GOT3 (cell line): Measurements from ENCODE around the gene RPS5.
"Not testable (repeated sequence)": the region's sequence is repeated elsewhere in the genome, so short reads cannot be mapped to it uniquely, and the experiment has no call there.

Source experiments
- DNase-seq: peaks from one replicate; lab custom pipeline; 2025; ENCODE audit warnings: mixed read lengths; lab: John Stamatoyannopoulos, UW

RPS5 gene

DNA sequence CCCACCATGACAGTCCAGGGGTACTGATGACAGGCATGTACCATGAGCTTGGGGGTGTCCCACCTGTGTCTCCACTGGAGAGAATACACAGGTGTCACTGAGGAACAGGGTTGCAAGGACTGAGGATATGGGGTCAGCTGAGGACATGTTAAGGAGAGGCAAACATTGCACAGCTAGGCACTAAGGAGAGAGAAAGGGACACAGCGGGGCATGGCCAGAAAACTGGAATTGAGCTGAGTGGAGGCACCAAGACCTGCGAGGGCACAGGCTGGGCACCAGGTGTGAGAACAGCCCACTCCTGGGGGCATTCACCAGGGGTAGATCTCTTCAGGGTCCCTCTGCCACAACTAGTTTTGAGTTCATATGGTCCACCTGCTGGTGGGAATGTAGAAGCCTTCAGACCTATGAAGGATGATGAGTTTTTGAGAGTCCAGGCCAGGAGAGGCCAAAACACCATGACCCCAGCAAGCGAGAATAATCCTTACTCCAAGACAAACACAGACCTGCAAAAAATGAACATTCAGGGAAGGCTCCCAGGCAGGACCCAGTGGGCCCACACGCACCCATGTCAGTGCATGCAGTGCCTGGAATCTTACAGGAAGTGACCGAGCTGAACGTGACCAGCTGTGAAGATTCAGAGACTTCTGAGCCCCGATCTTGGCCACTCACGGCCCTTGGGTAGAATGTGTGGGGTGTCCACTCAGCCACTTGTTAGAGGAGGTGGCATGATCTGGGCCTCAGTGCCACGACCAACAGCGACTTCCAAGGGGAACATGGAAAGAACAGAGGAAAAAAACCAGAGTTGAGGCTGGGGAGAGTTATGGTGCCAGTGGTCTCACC lies 20.0 kb downstream of the RPS5 start:
- no peak for DNase-seq

DNA sequence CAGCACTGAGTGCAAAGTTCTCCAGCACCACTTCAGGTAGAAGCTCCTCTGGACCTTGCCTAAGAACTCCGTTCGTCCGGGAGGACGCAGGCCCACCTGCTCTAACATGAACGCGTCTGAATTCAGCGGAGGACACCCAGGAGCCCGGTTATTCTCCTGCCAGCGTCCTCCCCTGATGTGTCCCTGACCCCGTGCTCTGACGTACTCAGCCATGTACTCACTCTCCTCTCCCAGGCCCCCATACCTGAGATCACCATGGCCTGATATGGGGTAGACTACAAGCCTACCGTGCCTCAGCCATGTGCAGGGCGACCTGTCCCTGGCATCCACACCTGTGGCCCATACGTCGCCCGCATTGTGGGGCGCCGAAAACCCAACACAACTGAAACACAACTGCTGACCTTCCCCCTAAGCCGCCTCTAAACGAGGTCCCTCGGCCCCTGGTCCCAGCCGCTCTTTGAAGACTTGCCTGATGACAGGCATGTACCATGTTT lies 20.6 kb downstream of the RPS5 start:
- no peak for DNase-seq

DNA sequence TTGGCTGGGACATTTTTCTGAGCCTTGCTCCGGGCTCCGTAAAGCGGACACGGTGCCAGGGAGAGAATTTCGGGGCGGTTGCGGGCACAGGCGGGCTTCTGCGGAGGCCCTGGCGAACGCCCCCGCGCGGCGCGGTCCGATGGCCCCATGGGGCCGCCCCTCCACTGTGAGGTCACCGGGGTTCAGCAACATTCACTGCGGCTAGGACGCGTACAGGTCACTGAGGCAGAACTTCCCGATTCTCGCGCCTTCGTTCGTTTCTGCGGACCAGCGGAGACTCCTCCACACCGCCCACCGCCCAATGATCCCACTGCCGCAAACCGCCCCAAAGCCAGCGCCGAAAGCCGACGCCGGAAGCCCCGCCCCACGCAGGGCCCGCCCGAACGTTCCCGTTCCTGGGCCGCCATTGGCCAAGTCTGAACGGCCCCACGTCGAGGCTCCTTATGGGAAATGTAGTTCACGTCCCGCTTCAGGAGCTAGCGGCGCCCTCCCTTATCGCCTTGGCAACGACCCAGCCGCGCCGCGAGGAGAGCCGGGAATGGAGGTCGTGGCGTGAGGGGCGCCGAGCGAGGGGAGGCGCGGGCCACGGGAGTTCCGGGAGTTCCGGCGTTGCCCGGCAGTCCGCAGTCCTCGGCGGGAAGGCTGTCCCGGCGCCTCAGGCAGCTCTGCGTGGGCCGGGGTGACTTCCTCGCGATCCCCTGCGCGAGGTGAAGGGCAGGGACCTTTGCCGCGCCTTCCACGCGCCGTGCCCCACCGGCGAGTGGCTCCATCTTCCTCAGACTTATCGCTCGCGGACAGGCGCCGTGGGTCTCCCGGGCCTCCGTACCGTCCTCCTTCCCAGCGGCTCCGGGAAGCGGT lies 21.3 kb downstream of the RPS5 start, which contains the start of gene ZNF584:
Gene ZNF584 (plus strand): TSS at position 498 of the 858 bp plus-strand sequence. CDS start 499 bp downstream, outside the sequence.
- DNase-seq: peak; percentile 67

DNA sequence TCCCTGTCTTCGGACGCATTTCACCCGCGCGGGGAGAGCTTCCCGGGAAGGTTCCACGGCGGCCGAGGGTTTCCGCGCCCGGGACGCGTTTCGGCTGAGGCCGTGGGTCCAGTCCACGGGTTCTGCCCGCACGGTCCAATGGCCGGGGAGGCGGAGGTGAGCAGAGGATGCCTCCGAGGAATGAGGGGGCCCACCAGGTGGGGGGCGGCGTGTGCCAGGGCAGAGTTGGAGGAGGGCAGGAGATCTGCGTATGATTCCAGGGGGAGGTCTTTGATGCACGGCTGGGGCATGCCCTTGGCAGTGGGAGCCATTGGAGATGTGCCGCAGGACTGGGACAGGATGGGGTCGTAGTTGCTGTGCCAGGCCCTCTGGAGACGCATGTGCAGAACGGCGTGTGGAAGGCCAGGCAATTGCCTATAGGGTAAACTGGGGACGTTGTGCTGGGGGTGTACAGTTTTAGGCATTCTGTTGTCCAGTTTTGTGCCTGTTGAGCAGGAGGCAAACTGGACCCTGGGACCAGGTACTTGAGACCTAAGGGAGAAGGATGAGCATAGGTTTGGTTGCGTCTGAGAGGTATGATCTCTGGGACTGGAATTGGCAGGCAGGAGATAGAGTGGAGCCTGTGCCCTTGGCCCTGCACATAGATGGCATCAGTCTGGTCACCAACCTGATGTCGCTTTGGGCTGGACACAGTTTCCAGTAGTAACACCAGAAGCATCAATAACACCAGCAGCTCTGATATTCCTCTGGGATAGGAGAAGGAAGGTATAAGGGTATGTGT lies 22.1 kb downstream of the RPS5 start:
- no peak for DNase-seq

DNA sequence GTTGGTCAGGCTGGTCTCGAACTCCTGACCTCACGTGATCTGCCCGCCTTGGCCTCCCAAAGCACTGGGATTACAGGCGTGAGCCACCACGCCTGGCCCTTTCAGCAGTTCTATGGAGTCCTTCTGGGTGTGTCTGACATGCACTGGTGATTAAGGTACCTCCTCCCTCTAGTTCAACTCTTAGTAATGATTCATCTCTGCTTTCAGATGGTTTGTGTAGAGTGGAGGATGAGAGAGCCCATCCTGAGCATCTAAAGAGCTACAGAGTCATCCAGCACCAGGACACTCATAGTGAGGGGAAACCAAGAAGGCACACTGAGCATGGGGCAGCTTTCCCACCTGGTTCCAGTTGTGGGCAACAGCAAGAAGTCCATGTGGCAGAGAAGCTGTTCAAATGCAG lies 29.5 kb downstream of the RPS5 start:
- DNase-seq: no peak

DNA sequence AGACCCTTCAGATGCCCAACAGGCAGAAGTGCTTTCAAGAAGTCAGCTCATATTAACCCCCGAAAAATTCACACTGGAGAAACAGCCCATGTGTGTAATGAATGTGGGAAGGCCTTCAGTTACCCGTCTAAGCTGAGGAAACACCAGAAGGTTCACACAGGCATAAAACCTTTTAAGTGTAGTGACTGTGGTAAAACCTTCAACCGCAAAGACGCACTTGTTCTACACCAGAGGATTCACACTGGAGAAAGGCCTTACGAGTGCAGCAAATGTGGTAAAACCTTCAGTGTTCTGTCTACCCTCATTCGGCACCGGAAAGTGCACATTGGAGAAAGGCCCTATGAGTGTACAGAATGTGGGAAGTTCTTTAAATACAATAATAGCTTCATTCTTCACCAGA lies 30.0 kb downstream of the RPS5 start:
- DNase-seq: no peak

DNA sequence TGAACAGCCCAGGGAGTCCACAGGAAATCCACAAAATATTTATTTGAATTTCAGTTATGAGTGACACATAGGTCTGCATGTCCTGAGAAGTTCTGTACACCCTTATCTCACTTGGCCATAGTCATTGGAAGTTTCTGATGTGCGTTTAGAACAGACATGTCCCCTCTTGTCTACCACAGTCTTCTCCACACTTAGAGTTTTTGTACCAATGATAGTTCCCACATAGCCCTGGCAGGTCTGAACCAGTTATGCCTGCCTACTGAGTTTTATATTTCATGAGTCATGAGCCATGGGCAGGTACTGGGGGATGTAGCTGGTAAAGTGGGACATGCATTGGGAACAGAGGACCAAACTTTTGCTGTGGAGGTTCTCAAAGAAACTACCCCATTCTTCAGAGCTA lies 41.5 kb downstream of the RPS5 start:
- no peak for DNase-seq

DNA sequence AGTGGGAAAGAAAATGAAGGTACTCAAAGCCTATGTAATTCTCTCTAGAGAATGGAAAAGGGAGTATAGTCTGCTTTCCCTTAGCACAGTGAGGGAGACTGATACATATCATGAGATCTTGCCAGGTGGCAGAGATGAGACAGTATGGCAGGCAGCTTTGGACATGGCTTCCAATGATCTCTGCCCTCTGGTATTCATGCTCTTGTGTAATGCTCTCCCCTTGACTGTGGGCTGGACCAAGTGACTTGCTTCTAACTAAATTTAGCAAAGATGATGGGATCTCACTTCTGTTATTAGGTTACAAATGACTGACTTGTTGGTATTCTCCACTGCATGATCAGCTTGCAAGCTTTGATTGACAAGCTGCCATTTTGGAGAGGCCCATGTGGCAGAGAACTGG lies 42.7 kb downstream of the RPS5 start:
- no peak for DNase-seq

DNA sequence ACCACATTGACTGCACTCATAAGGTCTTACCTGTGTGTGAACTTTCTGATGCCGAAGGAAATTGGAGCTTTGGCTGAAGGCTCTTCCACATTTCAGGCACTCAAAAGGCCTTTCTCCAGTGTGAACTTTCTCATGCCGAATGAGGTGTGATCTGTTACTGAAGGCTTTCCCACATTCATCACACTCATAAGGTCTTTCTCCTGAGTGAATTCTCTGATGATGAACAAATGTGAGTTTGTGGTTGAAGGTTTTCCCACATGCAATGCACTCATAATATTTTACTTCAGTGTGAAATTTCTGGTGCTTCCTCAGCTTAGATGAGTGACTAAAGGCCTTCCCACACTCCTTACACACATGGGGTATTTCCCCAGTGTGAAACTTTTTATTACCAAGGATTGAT lies 47.1 kb downstream of the RPS5 start:
- no peak for DNase-seq

DNA sequence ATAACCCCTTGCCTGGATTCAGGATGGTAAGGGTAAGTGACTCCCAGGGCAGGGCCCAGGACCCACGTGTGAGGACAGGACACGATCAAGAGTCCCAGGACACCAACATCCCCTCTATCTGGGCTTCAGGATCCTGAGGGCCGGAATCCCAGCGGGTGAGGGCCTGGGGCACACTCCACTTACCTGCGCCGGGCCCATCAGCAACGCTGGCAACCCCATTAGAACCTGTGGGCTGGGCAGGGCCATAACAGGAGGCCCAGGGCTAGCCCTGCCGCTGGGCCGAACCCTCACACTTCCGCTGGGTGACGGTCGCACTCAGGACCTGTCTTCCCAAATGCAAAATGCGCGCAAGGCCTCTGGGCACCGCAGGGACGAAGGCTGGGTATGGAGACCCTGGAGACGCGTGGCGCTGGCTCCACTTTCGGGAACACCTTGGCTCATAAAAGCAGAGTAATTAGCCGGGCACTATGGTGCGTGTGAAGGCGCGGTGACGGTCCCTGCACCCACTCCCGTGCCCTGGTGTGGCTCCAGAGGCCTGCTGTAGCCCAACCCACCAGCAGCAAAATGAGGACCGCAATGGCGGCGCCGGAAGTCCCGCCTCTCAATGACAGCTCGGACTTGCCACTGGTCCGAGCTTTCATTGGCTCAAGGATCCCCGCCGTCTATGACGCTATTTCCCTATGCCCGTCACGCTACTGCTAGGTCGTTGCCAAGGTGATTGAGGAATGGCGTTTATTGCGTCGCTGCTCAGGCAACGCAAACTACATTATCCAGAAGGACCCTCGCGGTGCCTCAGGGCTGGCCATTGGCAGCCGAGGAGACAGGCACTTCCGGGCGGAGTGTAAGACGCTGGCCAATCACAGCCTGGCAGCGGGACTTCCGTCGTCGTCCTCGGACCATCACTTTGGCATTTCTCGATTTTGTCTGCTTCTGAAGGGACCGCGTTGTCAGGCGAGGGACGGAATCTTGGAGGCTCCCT lies 52.8 kb downstream of the RPS5 start, which contains the start of gene ZNF132:
Gene ZNF132 (minus strand): TSS at position 578 of the 979 bp plus-strand sequence. CDS start 332 bp downstream, at position 246.
- DNase-seq: peak; percentile 71

DNA sequence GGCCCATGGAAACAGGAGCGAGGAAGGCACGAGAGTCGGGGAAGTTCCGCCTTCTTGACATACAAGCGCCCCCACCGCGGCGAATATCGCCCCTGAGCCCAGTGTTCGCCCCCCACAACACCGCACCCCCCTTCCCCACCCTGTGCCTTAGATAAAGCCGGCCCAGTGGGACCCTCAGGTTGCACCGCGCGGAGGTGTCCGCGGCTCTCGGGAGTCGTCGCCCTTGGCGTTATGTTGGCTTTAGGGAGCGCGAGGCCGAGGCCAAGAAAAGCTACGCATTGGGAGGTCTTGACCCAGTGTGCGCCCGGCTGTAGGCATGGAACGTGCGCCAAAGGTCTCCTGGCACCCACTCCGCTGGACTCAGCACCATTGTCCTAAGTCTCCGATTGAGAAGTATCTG lies 53.5 kb downstream of the RPS5 start:
- DNase-seq: no peak

DNA sequence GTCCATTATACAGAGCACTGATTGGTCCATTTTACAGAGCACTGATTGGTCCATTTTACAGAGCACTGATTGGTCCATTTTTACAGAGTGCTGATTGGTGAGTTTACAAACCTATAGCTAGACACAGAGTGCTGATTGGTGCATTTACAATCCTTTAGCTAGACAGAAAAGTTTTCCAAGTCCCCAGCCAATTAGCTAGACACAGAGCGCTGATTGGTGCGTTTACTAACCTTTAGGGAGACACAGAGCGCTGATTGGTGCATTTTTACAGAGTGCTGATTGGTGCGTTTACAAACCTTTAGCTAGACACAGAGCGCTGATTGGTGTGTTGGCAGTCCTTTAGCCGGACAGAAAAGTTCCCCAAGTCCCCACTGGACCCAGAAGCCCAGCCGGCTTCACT lies 55.9 kb downstream of the RPS5 start:
- DNase-seq: not testable (repeated sequence)
